Activated B cell treated with CpG ODN at 0.5 μM for 24 hours (primary cell): ENCODE measurements around the gene TIAM1. TPM values are rescaled to one million over a fixed set of nuclear protein-coding genes. Genes with fewer than 3 reads are reported as not detected.

Source experiments
- ATAC-seq: fragments of 200-7000 bp; cut with Tn5 transposase; one replicate; pipeline ENCODE4 v1.10.0; 2021; ENCODE audit warnings: low read depth, mild to moderate bottlenecking, moderate library complexity
- CTCF ChIA-PET: fragments of 350-600 bp; sonication (Branson Sonifier 250); formaldehyde crosslinking; loops from one replicate; lab custom pipeline; 2021; ENCODE audit warnings: antibody characterized with exemption; lab: Charles Lee
- POLR2A ChIA-PET: fragments of 350-600 bp; sonication (Branson Sonifier 250); formaldehyde crosslinking; loops from one replicate; lab custom pipeline; 2021; ENCODE audit warnings: antibody characterized with exemption; lab: Charles Lee
- DNase-seq: peaks from one replicate; pipeline ENCODE4 v3.0.0; 2022
- H3K27ac Mint-ChIP-seq: one replicate; pipeline ENCODE4 v1.8.0; 2020; ENCODE audit warnings: mixed read lengths
- H3K27me3 Mint-ChIP-seq: one replicate; pipeline ENCODE4 v1.8.0; 2021; ENCODE audit warnings: mixed read lengths
- H3K36me3 Mint-ChIP-seq: one replicate; pipeline ENCODE4 v1.8.0; 2021; ENCODE audit warnings: low read depth, mixed read lengths
- H3K4me1 Mint-ChIP-seq: one replicate; pipeline ENCODE4 v1.8.0; 2021; ENCODE audit warnings: mixed read lengths
- H3K4me3 Mint-ChIP-seq: one replicate; pipeline ENCODE4 v1.8.0; 2020; ENCODE audit warnings: mild to moderate bottlenecking, mixed read lengths
- H3K9me3 Mint-ChIP-seq: one replicate; pipeline ENCODE4 v1.8.0; 2020; ENCODE audit warnings: mixed read lengths
- CTCF ChIP-seq: fragments of 200-600 bp; IDR thresholded peaks from one replicate; pipeline ENCODE4 v1.8.0; 2022; ENCODE audit warnings: antibody characterized with exemption, mild to moderate bottlenecking
- intact Hi-C: fragments of 100-400 bp; cut with micrococcal nuclease; formaldehyde crosslinking; loops from one replicate; pipeline ENCODE4 v1.15.1; 2024
- total RNA-seq: library from RNA; stranded (reverse); gene quantifications from 2 replicates; pipeline ENCODE4 v1.2.3, GENCODE V29; 2022

Gene TIAM1
- total RNA-seq, 1 donor from 2014 or later: 0.84 TPM

- Mint-ChIP-seq H3K27ac (no peak overlapping the region), H3K4me3 (no peak overlapping the region), H3K9me3 (no peaks in the 10 kb centered on the region), H3K4me1 (peaks cover 5% of the 10 kb centered on the region), H3K27me3 (no peaks in the 10 kb centered on the region), H3K36me3 (no peaks in the 10 kb centered on the region)
- DNase-seq (no peak), ATAC-seq (no peak)
- ChIA-PET POLR2A (interaction anchor here (0.7 kb wide), 1 partner anchor 413 kb away, joined by 3 read pairs; no protein-coding TSS in a partner anchor), CTCF (interaction anchor here (1.8 kb wide), 1 partner anchor 386 kb away, joined by 12 read pairs; no protein-coding TSS in a partner anchor)
- no peak for TF ChIP-seq CTCF
- intact Hi-C loops: no loop called here
Observed at GRCh38 chr21:31195334-31196015, 148.6 kb downstream of the TIAM1 start.

GRCh38 chr21:31194510-31195293 lies 149.4 kb downstream of the TIAM1 start:
- no peak for DNase-seq
- ChIA-PET CTCF (interaction anchor here (1.8 kb wide), 1 partner anchor 386 kb away, joined by 12 read pairs; no protein-coding TSS in a partner anchor), POLR2A (no interaction called here)
- no peak overlapping the region for H3K27ac Mint-ChIP-seq
- no peak overlapping the region for H3K4me3 Mint-ChIP-seq
- H3K9me3 Mint-ChIP-seq: no peaks in the 10 kb centered on the region
- H3K27me3 Mint-ChIP-seq: no peaks in the 10 kb centered on the region
- H3K4me1 Mint-ChIP-seq: peaks cover 5% of the 10 kb centered on the region
- H3K36me3 Mint-ChIP-seq: no peaks in the 10 kb centered on the region
- no peak for TF ChIP-seq CTCF
- no peak for ATAC-seq
- intact Hi-C loops: no loop called here

GRCh38 chr21:31193761-31194160 lies 150.3 kb downstream of the TIAM1 start:
- H3K4me1 Mint-ChIP-seq: peaks cover 5% of the 10 kb centered on the region

GRCh38 chr21:31191553-31191952 lies 152.5 kb downstream of the TIAM1 start:
- H3K4me1 Mint-ChIP-seq: peaks cover 5% of the 10 kb centered on the region
- intact Hi-C loops: no loop called here
- POLR2A ChIA-PET: interaction anchor here (0.7 kb wide), 1 partner anchor 804 kb away, joined by 4 read pairs; no protein-coding TSS in a partner anchor
- no peaks in the 10 kb centered on the region for H3K27me3 Mint-ChIP-seq
- no peak for TF ChIP-seq CTCF
- CTCF ChIA-PET: interaction anchor here (1.1 kb wide), 1 partner anchor 389 kb away, joined by 3 read pairs; no protein-coding TSS in a partner anchor
- no peaks in the 10 kb centered on the region for H3K9me3 Mint-ChIP-seq
- H3K4me3 Mint-ChIP-seq: no peak overlapping the region
- DNase-seq: no peak
- H3K36me3 Mint-ChIP-seq: no peaks in the 10 kb centered on the region
- no peak for ATAC-seq
- no peak overlapping the region for H3K27ac Mint-ChIP-seq

More at GRCh38 chr21:31193761-31194160, 150.3 kb downstream of the TIAM1 start:
- no peak overlapping the region for H3K27ac Mint-ChIP-seq
- POLR2A ChIA-PET: no interaction called here
- DNase-seq (no peak), ATAC-seq (no peak)
- H3K36me3 Mint-ChIP-seq: no peaks in the 10 kb centered on the region
- no peak overlapping the region for H3K4me3 Mint-ChIP-seq
- intact Hi-C loops: no loop called here
- H3K27me3 Mint-ChIP-seq: no peaks in the 10 kb centered on the region
- H3K9me3 Mint-ChIP-seq: no peaks in the 10 kb centered on the region
- CTCF ChIA-PET: no interaction called here
- no peak for TF ChIP-seq CTCF

GRCh38 chr21:31190516-31190915 lies 153.5 kb downstream of the TIAM1 start:
- Mint-ChIP-seq H3K9me3 (no peaks in the 10 kb centered on the region), H3K36me3 (no peaks in the 10 kb centered on the region), H3K27me3 (no peaks in the 10 kb centered on the region), H3K4me1 (peaks cover 2% of the 10 kb centered on the region), H3K27ac (no peak overlapping the region), H3K4me3 (no peak overlapping the region)
- intact Hi-C loops: no loop called here
- DNase-seq: no peak
- ChIA-PET POLR2A (no interaction called here), CTCF (interaction anchor here (1.1 kb wide), 1 partner anchor 390 kb away, joined by 3 read pairs; no protein-coding TSS in a partner anchor)
- TF ChIP-seq CTCF: no peak
- no peak for ATAC-seq
